COR-L47 (cell line): ENCODE results near the gene HIPK2.

Experiments
- DNase-seq: peaks from one replicate; lab custom pipeline; 2025; lab: John Stamatoyannopoulos, UW

The HIPK2 gene

DNA sequence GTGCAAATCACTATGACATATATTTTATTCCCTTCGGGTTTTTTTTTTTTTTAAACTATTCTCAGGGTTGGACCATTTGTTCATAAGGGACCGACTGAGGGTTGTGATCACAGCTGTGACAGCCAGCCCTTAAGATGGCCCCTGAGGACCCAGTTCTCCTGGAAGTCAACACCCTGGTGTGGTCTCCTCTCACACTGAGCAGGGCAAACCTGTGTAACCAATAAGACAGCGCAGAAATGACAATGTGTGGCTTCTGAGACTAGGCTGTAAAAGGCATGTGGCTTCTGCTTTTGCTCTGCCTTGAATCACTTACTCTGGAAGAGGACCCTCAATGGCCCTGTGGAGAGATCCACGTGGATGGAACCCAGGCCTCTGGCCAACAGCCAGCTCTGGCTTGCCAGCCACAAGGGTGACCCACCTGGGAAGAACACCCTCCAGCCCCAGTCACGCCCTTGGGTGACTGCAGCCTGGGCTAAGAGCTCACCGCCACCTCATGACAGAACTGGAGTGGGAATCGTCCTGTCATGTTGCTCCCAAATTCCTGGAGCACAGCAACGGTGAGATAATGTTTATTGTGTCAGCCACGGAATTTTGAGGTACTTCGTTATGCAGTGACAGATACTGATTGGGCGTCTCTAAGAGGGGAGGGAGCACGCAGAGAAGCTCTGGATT, 127.2 kb downstream of the HIPK2 start:
- DNase-seq, result no peak

DNA sequence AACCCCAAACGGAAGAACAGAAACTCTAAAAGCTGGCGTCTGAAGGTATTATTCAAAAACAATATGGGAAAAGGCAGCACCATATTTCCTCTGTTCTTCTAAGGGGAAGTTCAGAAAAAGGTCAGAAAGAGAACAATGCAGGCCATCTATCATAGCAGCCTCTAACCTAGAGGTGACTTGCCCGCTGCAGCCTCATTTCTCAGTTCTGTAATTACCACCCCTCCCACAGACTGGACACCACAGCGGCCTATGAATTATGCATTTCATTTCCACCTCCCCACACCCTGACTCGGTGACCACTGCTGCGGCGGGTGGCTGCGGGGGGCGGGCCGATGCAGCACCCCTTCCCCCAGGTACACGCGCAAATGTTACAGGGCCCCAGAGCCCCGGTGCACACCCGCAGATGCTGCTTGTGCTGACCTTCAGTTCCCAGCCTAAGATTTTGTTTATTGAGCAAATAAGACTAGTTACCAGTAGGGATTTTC, 128.8 kb downstream of the HIPK2 start:
- no peak for DNase-seq

DNA sequence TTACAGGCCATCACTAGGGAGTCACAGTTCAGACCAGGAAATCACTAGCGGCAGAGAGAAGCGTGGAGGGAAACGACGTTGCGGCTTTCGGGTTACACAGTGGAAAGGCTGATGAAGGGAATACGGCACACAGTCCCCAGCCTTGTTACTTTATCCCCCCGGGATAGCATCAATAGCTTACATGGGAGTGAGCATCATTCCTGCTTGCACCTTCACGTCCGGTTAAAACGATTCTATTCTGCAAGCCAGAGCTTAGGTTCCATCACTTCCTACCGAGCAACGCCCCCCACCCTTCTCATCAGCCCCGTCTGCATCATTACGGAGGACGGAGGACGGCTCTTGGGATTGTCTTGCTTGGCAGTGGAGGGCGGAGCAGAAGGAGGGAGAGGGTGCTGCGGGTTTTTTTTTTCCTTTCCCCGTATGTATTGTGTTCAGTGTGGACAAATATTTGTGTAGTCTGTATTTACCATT, 129.4 kb downstream of the HIPK2 start:
- DNase-seq, result no peak

DNA sequence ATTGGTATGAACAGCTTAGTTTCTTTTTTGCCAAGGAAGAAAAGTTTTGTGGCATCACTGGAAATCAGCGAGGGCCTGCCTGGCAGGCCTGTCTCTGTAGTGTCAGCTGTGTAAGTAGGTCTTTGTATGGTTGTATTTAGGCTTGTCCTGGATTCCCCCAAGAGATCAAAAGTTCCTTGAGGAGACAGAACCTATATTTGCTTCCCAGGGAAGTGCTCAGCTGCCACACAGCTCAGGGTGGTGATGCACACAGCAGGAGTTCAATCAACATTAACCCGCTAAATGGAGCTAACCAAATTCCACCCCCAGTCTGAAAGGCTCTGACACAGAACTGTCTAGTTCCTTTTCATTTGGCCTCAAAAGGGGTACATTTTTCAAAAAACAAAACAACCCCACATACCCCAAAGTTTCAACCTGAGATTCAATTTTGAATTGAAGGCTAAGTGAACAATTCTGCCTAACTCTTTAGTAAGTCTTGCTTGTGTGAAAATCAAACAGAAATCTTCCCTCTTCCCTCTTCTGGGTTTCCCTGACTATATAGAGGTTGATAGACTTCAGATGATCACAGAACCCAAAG, 129.9 kb downstream of the HIPK2 start:
- peak; percentile 7 for DNase-seq

DNA sequence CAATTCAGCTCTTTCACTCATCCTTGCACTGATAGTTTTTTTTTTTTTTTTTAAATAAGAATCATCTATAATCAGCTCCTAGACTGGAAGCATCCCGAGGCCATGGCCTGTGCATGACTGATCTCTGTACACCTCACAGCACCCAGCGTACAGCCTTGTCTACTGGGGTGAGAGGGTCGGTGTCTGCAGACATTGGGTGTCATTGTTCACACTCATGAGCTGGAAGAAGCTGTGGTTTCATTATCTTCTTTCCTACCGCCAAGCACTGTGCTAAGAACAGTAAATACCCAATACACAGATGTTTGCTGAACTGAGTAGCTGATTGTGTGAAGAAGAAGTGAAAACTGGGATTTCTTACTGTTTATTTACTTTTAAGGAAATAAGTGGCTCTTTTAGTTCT, 130.7 kb downstream of the HIPK2 start:
- no peak for DNase-seq

DNA sequence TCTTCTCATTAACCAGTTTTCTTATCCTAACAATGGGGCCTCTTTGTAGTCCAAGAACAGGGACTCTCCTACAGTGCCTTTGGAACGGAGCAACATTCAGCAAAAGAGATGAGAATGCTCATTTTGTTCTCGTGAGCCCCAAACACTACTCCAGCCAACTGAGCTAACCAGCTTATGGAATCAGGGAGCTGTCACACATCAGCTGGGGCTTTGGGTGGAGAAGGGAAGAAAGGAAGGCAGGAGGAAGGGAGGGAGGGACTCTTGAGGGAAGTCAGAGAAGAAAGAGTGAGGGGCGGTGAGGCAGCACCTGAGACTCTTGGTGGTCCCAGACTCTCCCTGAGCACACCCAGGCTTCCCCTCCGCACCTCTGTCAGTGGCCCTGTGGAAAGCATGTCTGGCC, 131.2 kb downstream of the HIPK2 start:
- no peak for DNase-seq

DNA sequence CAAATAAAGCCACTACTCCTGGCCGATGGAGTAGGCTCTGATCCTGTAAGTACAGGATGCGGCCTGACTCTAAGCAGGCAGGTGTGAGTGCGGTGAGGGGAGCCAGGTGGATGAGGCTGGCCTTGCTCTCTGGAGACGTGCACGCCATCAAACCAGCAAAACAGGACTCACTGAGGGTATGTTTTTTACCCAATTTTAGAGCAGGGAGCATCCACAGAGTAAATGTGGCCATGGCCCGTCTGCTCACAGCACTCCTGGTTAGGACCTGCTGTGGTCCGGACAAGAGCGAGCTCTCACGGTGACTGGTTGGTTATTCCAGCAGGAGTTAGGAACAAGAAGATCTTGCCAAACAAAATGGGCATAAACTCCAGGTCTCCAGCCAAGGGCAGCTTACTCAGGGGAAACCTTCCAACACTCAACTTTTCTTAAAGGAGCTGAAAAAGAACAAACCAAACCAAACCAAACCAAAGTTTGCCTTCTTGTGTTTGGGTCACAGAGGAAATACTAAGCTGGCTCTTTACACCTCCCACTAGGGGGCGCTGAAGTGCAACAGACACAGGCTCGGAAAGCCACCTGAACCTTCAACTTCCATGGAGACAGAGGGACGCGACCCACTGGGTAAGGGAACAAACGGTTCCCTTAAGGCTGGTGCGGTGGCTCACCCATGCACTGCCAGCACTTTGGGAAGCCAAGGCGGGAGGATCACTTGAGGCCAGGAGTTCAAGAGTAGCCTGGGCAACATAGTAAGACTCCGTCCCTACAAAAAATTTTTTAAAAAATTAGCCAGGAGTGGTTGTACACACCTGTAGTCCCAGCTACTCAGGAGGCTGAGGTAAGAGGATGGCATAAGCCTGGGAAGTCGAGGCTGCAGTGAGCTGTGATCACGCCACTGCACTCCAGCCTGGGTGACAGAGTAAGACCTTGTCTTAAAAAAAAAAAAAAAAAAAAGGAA, 131.9 kb downstream of the HIPK2 start:
- DNase-seq, result peak; percentile 75

DNA sequence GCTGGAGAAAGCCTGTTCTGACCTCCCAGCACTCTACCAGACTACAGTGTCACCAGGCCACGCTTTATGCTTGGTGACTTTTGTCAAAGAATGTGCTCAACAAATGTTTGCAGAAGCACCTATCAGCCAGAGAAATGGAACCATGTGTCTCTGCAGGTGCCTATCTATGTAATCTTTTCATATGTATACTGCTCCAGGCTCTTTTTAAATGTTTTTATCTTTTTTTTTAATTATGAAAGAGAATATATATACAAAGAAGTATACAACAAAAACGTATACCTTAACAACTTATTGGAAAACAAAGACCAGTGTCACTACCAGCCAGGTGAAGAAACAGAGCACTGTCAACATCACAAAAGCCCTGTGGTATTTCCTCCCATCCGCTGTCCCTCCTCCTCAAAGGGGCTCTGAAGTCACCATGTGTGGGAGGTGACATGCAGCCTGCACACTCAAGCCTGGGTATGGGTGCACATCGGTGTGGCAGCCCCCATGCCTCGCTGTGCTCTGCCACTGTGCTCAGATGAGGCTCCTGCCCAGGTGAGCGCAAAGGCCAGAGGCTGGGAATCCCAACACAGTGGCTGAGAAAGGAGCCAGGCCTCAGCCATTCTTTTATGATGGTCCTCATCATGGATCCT, 133.7 kb downstream of the HIPK2 start:
- DNase-seq, result no peak

DNA sequence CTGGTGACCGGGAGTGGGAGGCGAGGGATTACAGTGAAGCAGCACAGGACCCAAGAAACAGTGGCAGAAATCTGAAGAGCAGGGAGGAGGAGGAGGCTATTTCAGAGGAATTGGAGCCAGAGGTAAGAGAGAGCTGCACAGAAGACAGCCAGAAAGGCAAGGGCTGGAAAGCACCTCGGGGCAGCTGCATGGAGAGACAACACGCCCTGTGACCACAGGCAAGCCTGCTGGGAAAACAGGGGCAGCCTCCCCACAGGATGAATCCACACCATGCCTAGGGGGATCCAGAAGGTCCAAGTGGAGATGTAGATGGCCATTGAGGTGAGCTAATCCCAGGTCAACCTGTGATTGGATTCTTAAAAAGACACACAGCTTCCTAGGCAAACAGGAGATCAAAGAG, 135.5 kb downstream of the HIPK2 start:
- DNase-seq, result no peak

DNA sequence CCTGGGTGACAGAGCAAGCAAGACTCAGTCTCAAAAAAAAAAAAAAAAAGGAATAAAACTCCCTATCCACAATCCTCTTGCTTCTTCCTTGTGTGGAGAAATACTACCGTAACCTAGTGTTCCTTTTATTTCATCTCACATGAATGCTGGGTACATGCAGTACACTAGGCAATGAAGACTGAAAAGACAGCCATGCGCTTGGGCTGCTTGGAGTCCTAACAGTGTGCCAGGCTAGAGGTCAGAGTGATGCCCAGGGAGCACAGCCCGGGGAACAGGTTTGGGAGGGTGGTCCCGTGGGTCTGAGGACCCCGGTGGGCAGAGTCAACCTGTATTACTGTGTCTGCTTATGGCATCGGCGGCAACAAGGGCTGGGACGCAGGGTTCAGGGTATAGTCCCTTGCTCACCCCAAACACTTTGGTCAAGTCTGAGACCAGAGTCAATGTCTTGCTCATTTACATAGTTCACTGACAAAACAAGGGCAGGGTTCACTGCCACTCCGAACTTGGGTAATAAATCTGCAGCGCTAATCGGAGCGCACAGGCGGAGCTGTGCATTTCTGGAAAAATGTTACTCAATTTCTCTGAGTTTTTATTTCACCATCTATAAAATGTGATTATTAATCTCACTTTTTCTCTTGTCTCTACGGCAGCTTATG, 136.3 kb downstream of the HIPK2 start:
- no peak for DNase-seq

DNA sequence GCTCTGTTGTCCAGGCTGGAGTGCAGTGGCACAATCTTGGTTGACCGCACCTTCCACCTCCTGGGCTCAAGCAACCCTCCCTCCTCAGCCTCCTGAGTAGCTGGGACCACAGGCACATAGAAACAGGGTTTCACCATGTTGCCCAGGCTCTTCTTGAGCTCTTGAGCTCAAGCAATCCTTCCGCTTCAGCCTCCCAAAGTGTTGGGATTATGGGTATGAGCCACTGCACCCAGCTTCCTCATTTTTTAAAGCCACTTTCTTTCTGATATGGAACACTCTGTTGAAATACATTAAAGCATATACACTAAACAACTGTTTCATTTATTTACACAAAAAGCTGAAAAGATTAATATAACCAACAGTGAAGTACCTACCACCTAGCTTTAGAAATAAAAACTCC, 137.1 kb downstream of the HIPK2 start:
- no peak for DNase-seq

DNA sequence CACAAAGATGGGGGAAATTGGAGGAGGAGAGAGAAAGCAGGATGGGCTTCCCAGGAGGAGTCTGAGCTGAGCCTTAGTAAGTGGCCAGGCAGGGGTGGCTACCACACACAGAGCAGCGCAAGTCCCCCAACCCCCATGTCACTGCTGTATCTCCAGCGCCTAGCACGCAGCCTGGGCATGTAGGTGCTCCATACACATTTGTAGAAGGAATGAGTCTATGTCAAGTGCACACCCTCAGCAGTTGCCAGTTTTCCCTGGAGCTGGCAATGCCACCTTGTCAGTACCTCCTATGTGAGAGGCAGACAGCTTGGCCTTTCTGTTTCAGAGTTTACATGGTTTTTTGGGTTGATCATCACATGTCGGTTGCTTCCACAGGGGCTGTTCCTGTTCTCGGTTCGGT, 138.2 kb downstream of the HIPK2 start:
- no peak for DNase-seq

DNA sequence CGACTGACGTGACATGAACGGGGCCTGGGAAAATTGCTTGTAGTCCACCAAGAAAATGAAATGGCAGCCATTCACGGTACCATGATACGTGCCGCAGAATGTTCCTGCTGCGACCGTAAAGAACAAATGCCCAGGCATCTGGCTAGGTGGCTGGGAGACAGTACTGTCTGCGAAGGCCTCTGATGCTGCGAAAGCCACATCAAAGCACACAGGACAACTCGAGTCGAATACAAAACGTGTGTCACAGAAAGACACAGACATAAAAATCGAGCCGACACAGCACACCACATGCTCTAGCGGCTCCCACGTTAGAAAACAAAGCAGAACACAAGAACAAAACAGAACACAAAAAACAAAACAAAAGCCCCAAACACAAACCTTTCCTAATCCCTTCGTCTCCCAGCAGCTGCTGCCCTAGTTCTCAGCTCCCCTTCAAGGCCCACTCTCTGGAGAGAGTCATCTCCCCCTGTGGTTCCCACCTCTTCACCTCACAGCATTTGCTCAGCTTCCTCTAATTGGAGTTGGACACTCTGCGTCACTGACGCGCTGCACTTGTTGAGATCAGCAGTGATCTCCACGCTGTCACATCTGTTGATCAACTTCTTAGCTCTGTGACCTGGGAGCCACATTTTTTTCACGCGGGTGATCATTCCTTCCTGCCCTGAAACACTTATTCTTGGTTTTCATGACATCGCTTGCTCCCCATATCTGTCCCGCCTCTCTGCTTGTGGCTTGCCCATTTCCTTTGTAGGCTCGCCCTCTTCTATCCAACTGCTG, 142.1 kb downstream of the HIPK2 start:
- DNase-seq, result no peak

DNA sequence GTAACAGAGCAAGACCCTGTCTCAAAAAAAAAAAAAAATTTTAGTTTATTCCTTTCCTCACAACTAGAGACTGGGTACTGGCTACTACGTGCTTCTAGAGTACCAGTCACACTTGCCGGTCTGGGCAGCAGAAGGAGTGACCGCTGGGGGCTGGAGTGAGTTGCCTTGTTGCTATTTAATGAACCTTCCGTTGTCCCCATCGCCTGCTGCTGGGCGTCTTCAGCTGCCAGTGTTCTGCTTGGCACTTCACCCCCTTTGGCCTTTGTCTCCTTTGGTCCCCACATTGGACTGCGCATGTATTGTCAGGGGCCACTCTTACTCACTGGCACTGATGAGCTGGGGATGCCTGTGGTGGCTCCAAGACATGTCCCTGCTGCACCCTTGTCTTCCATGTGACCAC, 143.7 kb downstream of the HIPK2 start:
- no peak for DNase-seq

DNA sequence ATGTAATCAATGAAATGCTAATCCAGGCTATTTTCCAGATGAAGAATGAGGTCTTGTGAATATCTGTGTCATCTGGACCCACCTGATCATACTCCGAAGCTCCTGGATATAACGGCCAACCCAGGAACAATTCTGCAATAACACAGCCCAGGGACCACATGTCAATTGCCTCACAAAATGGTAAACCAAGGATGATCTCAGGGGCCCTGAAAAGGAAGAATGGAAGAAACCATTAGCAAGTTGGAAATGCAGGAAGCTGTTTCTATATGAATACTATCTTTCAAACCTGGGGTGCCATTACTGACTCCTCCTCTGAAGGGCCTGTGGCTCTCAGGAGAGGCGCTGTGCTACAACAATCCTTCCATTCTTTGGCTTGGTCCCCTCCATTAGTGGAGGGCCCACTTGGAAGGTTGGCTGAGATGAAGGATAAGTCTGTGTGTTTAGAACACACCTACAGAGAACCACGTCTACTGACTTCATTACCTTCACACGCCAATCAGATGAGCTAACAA, 146.2 kb downstream of the HIPK2 start:
- no peak for DNase-seq

DNA sequence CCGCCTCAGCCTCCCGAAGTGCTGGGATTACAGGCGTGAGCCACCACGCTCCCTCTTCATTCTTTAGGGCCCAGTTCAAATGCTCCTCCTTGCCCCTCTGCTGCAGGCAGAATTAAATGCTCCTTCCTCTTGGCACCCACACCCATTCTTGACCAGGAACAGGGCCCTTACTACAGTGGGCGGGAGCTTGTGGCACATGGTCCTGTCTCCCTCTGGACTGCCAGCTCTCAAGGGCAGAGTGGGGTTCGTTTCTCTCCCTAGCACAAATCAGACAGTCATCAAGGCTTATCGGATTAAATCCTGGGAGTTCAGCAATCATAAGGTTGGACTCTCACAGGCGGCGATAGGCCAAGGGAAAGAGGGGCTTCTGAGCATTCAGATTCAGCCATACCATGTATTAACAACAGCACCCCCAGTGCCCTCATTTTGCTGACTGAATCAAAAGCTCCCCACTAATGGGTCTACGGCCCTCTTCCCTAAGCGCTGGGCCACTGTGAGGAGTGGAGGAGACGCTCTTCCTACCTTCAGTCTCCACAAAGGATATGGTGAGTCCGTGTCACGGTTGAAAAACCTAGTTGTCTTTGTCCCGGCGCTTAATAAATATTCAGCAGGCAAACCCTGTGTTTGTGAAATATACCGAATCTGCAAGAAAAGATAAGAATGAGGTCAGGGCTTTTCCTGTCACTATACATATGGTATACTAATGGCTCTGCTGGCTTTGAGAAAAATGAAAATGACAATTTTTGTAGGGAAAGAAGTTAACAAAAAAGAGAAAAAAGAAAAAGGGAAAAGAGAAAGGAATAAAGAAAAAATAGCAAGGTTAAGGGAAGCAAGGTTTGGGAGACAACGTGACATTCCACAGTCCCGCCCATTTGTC, 146.9 kb downstream of the HIPK2 start:
- DNase-seq, result no peak

DNA sequence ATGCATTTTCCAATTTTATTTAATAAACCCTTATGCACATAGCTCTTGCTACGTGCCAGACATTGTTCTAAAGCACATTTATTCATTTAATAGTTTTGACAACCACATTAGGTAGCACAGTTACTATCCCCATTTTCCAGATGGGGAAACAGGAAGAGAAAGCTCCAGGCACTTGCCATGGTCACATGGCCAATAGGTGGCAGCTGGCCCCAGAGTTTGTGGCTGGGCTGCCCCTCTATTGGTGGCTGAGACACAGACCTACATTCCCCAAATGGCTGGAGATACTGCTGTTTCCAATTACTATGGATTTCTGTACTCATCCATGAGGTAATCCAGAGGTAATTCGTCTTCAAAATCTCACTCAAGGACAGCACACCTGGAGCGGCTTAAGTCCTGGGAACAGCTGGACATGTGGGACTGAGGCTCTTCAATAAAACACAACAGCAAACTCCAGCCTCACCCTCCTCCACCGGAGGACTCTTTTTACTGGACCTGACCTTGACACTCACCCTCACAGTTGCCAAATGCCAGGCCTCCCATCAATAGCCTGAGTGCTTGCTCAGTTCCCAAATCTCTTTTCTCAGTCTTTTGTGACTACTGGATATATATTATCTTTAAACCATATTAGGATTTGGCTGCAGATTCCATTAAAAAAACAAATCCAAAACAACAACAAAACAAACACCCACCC, 148.3 kb downstream of the HIPK2 start:
- no peak for DNase-seq

DNA sequence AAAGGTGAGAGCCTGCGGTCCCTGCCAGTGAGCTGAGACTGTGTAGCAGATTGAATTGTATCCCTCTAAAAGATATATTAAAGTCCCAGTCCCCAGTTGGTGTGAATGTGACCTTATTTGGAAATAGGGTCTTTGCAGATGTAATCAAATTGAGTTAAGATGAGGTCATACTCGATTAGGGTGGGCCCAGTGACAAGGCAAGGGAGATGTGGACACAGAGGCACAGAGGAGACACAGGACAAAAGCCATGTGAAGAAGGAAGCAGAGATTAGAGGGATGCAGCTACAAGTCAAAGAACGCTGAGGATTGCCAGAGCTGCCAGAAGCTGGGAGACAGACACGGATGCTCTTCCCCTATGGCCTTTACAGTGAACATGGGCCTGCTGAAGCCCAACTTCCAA, 150.0 kb downstream of the HIPK2 start:
- DNase-seq, result no peak

DNA sequence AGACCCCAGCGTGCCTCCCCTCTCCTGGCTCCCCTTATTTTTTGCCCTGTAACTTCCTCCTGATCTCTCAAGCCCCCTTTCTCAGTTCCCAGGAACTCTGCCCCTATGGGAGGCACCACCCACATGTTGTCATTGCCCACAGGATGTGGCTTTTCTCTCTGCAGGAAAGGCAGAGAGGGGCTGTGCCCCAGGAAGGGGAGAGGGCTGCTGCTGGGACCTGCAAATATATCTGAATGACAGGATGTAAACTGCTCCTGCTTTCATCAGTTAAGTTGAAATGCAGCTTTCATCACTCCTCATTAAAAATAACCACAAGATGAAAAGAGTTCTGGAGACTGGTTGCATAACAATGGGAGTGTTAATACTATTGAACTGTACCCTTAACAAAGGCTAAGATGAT, 151.0 kb downstream of the HIPK2 start:
- DNase-seq, result no peak
